K562 (cell line): ENCODE data around the gene ACP4. TPM values are rescaled to one million over a fixed set of nuclear protein-coding genes. Genes with fewer than 3 reads are reported as not detected.

Experiments
- EHMT2 ChIP-seq: fragments of 450-650 bp; IDR thresholded peaks from 2 replicates; pipeline ENCODE4 v1.6.1; 2018; ENCODE audit warnings: antibody characterized with exemption
- HLTF ChIP-seq: fragments of 450-650 bp; IDR thresholded peaks from 2 replicates; pipeline ENCODE4 v1.6.1; 2016
- JUNB ChIP-seq: fragments of 450-650 bp; formaldehyde crosslinking; conservative IDR thresholded peaks from 2 replicates; pipeline ENCODE4 v1.4.0; 2020; ENCODE audit warnings: mild to moderate bottlenecking
- NUFIP1 ChIP-seq: fragments of 450-650 bp; IDR thresholded peaks from 2 replicates; pipeline ENCODE4 v1.6.1; 2018; ENCODE audit not compliant: partially characterized antibody
- PHF8 ChIP-seq: fragments of 200-600 bp; sonication (generic); IDR thresholded peaks from 2 replicates; pipeline ENCODE4 v1.6.1; 2012; ENCODE audit warnings: mixed run types, mild to moderate bottlenecking, inconsistent platforms, low read length, moderate library complexity, borderline replicate concordance
- POLR2A ChIP-seq: fragments of 450-650 bp; conservative IDR thresholded peaks from 2 replicates; pipeline ENCODE4 v1.6.1; 2016
- POLR2AphosphoS5 ChIP-seq: IDR thresholded peaks from 2 replicates; pipeline ENCODE4 v1.6.1; 2011; ENCODE audit warnings: mild to moderate bottlenecking, low read depth, low read length, moderate library complexity; ENCODE audit not compliant: control insufficient read depth, insufficient read depth
- RREB1 ChIP-seq: fragments of 250-450 bp; sonication (Bioruptor Pico); IDR thresholded peaks from 2 replicates; pipeline ENCODE4 v1.4.0; 2020
- polyA plus RNA-seq, 8 experiments: library from polyadenylated mRNA; depleted of rRNA in 4 of 8; stranded (reverse) in 5 of 8; unstranded in 3 of 8; fragments of >200 nt; fragmentation: Nextera tagmentation in 2 of 8; fragmentation: Illumina TruSeq in 1 of 8; extraction: Ambion mirVana in 2 of 8; extraction: Trizol in 1 of 8; gene quantifications; 2 replicates each; pipeline versions ENCODE4 v1.2.1 to v1.2.3, GENCODE V29; 2011 to 2014; ENCODE audit warnings: inconsistent platforms in 1 of 8, missing spikeins in 1 of 8
- total RNA-seq, 7 experiments: library from RNA; depleted of rRNA in 6 of 7; stranded (reverse); fragments of >200 nt in 6 of 7; fragmentation: Illumina TruSeq in 2 of 7; extraction: Trizol in 2 of 7; gene quantifications; 2 replicates each; pipeline versions ENCODE4 v1.2.1 to v1.2.3, GENCODE V29; 2011 to 2021; ENCODE audit warnings: low replicate concordance in 1 of 7

The ACP4 gene
- total and polyA plus RNA-seq, 9 of the 15 experiments (the other 6 are each of a cell fraction or from before 2014, with no cell fraction given): not detected

GRCh38 chr19:50835785-50836542 is 45.7 kb downstream of the ACP4 start (continued):
- 0 out of 2 replicates have a peak, but pooled peaks have one; percentile 46 for TF ChIP-seq RREB1 (CRISPR knock-in tag)
- peak; percentile 83 for TF ChIP-seq POLR2A
- no peak for TF ChIP-seq JUNB (CRISPR knock-in tag)
- TF ChIP-seq PHF8: peak; percentile 91; the same call in 1 of the 2 replicates
- no peak for TF ChIP-seq EHMT2
- no peak for TF ChIP-seq POLR2AphosphoS5
- no peak for TF ChIP-seq NUFIP1
- TF ChIP-seq HLTF: peak; percentile 18; the same call in 1 of the 2 replicates
